Skin of body (tissue), 3 donors: ENCODE data around the gene RMDN3. TPM values are rescaled to one million over a fixed set of nuclear protein-coding genes. Genes with fewer than 3 reads are reported as not detected.
A peak's percentile ranks its signal among the peaks of the same experiment; 100 is the strongest.

Experiments used
- DNase-seq: peaks from one replicate; lab custom pipeline; 2025; lab: John Stamatoyannopoulos, UW
- small RNA-seq: library from RNA; depleted of rRNA; stranded (forward); fragments of <200 nt; gene quantifications from one replicate; pipeline ENCODE3, GENCODE V24; 2014; ENCODE audit warnings: low replicate concordance
- total RNA-seq: library from RNA; depleted of rRNA; stranded (reverse); fragments of >200 nt; gene quantifications from one replicate; pipeline ENCODE4 v1.2.3, GENCODE V29; 2014

RMDN3 gene
- total RNA-seq, 1 donor from 2014 or later, result 16.6 TPM

- DNase-seq, result peak; percentile 95
Measured at GRCh38 chr15:40694688-40695468, 60.2 kb downstream of the RMDN3 start, which contains the start of gene RAD51. Gene RAD51, plus strand, starts transcription at chr15:40695174. Its CDS starts 3,585 bp downstream, at chr15:40698759.

GRCh38 chr15:40693904-40694687, 61.0 kb downstream of the RMDN3 start:
- no peak for DNase-seq

DNA sequence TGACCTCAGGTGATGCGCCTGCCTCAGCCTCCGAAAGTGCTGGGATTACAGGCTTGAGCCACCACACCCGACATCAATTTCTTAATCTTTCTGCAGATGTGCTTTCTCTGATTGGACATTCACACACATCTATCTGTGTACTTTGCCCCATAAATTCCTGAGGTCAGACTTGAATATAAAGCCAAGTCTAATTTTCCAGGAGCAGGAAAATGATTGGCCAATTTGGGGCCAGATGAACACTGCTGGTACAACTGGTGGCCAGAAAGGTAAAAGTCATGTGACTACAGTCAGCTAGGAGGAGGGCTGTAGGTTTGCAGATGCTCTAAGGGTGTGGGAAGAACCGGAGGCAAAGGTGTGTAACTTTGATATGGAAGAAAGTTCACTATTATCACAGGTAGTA, 63.3 kb downstream of the RMDN3 start:
- no peak for DNase-seq

DNA sequence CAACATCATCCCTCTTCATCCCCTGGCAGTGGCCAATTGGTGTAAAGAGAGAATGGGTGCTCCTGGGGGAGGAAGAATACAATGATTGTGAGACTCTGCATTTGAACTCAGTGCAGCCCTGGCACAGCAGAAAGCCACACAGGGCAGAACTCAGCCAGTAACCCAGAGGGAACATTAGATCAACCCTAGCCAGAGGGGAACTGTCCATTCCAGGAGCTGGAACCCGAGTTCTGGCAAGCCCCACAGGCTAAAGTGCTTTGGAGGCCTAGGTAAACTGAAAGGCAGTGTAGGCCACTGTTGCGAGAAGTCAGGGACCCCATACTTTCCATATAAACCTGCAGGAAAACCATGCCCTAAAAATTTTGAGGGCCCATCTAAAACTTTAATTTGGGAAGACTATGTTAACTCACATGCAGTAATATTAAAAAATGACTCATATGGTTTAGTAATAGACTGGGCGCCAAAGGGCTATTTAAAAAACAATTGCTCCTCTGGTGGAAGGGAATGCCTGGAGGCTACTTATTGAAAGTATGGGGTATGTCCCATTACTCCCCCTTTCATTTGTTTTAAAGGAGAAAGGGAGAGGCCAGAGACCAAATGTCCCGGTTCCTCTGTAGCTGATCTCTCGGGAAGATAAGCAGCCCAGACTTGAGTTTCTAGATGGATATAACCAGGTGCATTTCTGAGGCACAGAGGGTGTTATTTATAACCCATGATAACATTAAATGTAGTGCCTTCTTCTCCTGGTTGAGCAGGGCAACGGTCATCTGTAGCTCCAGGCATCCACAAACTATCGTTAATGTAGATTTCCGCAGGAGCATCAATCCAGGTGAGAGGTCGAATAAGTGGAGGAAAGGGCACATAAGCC, 65.9 kb downstream of the RMDN3 start:
- DNase-seq, result no peak

Small RNAs within 50 kb of the gene (small RNA-seq; reads per million reads assigned to genes)
- not detected for gene SUMO2P15

Other genes with a start within 250 kb of the RMDN3 start
- 15.0 TPM for gene CCDC32, start 190.2 kb downstream of the RMDN3 start, total RNA-seq
- gene RPUSD2, start 186.0 kb downstream of the RMDN3 start, total RNA-seq, result 5.8 TPM
- 11.8 TPM for gene KNL1, start 161.0 kb downstream of the RMDN3 start, total RNA-seq
- gene RAD51, start 60.1 kb downstream of the RMDN3 start, total RNA-seq, result 3.7 TPM
- gene GCHFR, start 8.8 kb upstream of the RMDN3 start, total RNA-seq, result 7.4 TPM
- 3.3 TPM for gene C15orf62, start 14.7 kb upstream of the RMDN3 start, total RNA-seq
- 17.1 TPM for gene ZFYVE19, start 51.8 kb upstream of the RMDN3 start, total RNA-seq
- 19.0 TPM for gene DNAJC17, start 52.2 kb upstream of the RMDN3 start, total RNA-seq
- not detected for gene PPP1R14D, start 73.5 kb upstream of the RMDN3 start, total RNA-seq
- gene SPINT1, start 88.8 kb upstream of the RMDN3 start, total RNA-seq, result 50.8 TPM
- 19.4 TPM for gene RHOV, start 119.0 kb upstream of the RMDN3 start, total RNA-seq
- 12.5 TPM for gene VPS18, start 139.2 kb upstream of the RMDN3 start, total RNA-seq
- 7.6 TPM for gene DLL4, start 174.1 kb upstream of the RMDN3 start, total RNA-seq
- gene CHAC1, start 198.2 kb upstream of the RMDN3 start, total RNA-seq, result 5.6 TPM